ENCODE data around the gene ANKRD33B. TPM values are rescaled to one million over a fixed set of nuclear protein-coding genes. Genes with fewer than 3 reads are reported as not detected.

Gene ANKRD33B
- total RNA-seq, 1 experiment from 2014 or later, result 0.75 TPM

DNA sequence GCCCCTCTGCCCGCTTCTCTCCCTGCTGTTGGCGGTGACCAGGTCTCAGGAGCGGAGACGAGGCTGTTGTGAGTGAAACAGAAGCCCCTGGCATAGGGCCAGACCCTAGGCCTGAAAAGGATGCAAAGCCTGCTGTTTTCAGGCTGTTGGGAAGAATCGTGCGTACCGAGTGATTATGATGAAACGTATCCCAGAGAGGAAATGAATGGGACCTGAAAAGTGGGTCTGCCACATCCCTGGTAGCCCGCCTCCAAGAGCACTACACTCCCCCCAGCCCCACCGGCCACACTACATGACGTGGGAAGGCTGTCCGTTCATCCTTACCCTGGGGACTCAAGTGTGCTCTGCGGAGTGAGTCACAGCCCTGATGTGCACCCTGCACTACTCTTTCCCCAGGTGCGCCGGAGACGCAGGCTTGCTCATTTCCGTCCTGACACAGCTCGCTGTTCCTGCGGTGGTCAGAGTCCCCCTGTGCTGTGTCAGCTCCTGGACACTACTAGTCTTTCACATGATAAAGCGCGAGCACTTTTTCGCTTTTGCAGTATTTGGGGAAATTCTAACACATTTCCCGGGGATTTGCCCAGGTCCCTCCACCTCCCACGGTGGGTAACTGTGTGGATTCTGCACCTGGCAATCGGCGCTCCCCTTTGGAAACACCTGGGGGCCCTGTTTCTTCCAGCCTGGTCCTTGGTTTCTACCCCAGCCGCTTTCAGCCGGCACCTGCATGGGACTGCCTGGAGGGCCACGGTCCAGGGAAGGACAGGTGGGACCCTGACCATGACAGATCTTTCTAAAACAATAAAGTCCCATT lies 91.5 kb downstream of the ANKRD33B start:
- Histone ChIP-seq H3K27me3 (replicated peaks; ENCODE audit: insufficient read depth, low read depth, low read length, poor library complexity) (no peaks in the 10 kb centered on the region), H3K27ac (ENCODE audit: low read depth, low read length, poor library complexity, severe bottlenecking) (no peak overlapping the region), H3K4me3 (ENCODE audit: low read depth, low read length, poor library complexity, severe bottlenecking) (no peak overlapping the region), H3K4me1 (ENCODE audit: insufficient read depth, low read length, poor library complexity, severe bottlenecking) (no peaks in the 10 kb centered on the region), H3K9me3 (ENCODE audit: low read depth, low read length, poor library complexity, severe bottlenecking) (no peaks in the 10 kb centered on the region), H3K36me3 (ENCODE audit: insufficient read depth, low read length, poor library complexity, severe bottlenecking) (no peaks in the 10 kb centered on the region)
- POLR2A ChIA-PET (ENCODE audit: low non-redundant PET), result no interaction called here
- no TSS peak for BruUV-seq (replicated peaks)
- no peak for TF ChIP-seq EZH2 (IDR thresholded peaks at IDR 0.05; ENCODE audit: borderline replicate concordance, low read depth, low read length, poor library complexity, severe bottlenecking)
- TF ChIP-seq, protein P1, sequence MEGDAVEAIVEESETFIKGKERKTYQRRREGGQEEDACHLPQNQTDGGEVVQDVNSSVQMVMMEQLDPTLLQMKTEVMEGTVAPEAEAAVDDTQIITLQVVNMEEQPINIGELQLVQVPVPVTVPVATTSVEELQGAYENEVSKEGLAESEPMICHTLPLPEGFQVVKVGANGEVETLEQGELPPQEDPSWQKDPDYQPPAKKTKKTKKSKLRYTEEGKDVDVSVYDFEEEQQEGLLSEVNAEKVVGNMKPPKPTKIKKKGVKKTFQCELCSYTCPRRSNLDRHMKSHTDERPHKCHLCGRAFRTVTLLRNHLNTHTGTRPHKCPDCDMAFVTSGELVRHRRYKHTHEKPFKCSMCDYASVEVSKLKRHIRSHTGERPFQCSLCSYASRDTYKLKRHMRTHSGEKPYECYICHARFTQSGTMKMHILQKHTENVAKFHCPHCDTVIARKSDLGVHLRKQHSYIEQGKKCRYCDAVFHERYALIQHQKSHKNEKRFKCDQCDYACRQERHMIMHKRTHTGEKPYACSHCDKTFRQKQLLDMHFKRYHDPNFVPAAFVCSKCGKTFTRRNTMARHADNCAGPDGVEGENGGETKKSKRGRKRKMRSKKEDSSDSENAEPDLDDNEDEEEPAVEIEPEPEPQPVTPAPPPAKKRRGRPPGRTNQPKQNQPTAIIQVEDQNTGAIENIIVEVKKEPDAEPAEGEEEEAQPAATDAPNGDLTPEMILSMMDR (conservative IDR thresholded peaks at IDR 0.05; ENCODE audit: low read depth, low read length), result no peak
- no peak for DNase-seq (ENCODE audit: low spot score)
- intact Hi-C loops (cut with micrococcal nuclease; ENCODE audit: unreplicated experiment), result no loop called here
- CTCF ChIA-PET, result no interaction called here

DNA sequence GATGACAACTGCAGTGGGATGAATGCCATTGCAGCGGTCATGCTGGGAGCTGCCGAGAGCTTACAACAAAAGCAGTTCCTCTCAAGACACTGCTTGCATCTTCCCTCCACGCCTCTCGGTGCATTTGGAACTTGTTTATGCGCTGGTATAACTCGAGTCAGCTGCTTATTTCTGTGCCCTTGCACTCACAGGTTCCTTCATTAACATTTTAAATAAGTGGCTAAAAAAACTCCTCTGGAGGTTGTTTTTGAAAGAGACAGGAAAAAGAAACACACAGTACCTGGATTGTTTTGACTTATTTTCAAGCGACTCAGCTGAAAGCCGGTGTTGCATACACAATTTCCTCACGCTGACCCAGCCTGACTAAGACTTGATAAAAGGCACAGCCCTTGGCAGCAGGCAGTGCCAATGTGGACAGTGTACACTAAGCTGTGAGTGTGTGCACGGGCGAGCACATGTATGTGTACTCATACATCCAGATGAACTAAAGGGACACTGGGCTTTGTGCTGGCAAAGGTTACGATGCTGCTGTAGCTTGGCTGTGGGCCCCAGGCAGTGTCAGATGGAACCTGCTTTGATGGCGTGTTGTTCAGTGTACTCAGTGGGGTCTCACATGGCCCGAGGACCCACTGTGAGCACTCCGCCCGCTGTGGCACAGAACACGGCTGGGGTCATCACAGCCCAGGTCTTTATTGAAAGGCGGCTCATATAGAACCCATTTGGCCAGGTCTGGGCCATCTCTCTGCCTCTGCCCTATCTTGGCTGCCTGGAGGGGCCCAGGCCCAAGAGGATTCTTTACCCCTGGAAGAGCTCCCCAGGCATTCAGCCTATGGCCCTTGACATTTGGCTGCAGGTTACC lies 92.3 kb downstream of the ANKRD33B start:
- no peak overlapping the region for H3K27ac ChIP-seq (ENCODE audit: low read depth, low read length, poor library complexity, severe bottlenecking)
- ChIA-PET POLR2A (ENCODE audit: low non-redundant PET) (no interaction called here), CTCF (no interaction called here)
- no peaks in the 10 kb centered on the region for H3K4me1 ChIP-seq (ENCODE audit: insufficient read depth, low read length, poor library complexity, severe bottlenecking)
- no peaks in the 10 kb centered on the region for H3K27me3 ChIP-seq (replicated peaks; ENCODE audit: insufficient read depth, low read depth, low read length, poor library complexity)
- no peaks in the 10 kb centered on the region for H3K9me3 ChIP-seq (ENCODE audit: low read depth, low read length, poor library complexity, severe bottlenecking)
- no peaks in the 10 kb centered on the region for H3K36me3 ChIP-seq (ENCODE audit: insufficient read depth, low read length, poor library complexity, severe bottlenecking)
- intact Hi-C loops (cut with micrococcal nuclease; ENCODE audit: unreplicated experiment), result no loop called here
- no peak overlapping the region for H3K4me3 ChIP-seq (ENCODE audit: low read depth, low read length, poor library complexity, severe bottlenecking)
- no TSS peak for BruUV-seq (replicated peaks)
- TF ChIP-seq, protein P1 (conservative IDR thresholded peaks at IDR 0.05; ENCODE audit: low read depth, low read length), result no peak
- TF ChIP-seq EZH2 (IDR thresholded peaks at IDR 0.05; ENCODE audit: borderline replicate concordance, low read depth, low read length, poor library complexity, severe bottlenecking), result no peak
- DNase-seq (ENCODE audit: low spot score), result no peak

DNA sequence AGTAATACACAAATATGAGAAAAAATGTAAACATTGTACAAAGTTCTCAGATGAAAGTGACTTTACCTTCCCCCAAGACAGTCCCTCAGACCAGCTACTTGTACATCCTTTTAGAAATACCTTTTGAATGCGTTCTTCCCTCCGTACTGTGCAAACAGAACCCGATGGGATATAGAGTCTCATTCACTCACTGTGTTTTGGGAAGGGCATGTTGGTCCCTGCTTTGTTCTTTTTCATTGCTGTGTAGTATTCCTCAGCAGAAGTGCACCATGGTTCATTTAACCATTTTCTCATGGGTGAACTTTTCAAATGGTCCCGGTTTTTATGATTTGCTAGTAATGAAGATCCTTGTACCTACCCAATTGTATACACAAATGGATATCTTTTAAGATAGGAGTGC lies 94.4 kb downstream of the ANKRD33B start:
- TF ChIP-seq, protein P1 (conservative IDR thresholded peaks at IDR 0.05; ENCODE audit: low read depth, low read length), result no peak
- TF ChIP-seq EZH2 (IDR thresholded peaks at IDR 0.05; ENCODE audit: borderline replicate concordance, low read depth, low read length, poor library complexity, severe bottlenecking), result no peak
- no peaks in the 10 kb centered on the region for H3K9me3 ChIP-seq (ENCODE audit: low read depth, low read length, poor library complexity, severe bottlenecking)
- H3K4me1 ChIP-seq (ENCODE audit: insufficient read depth, low read length, poor library complexity, severe bottlenecking), result no peaks in the 10 kb centered on the region
- intact Hi-C loops (cut with micrococcal nuclease; ENCODE audit: unreplicated experiment), result no loop called here
- ChIA-PET CTCF (no interaction called here), POLR2A (ENCODE audit: low non-redundant PET) (no interaction called here)
- H3K27ac ChIP-seq (ENCODE audit: low read depth, low read length, poor library complexity, severe bottlenecking), result no peak overlapping the region
- H3K27me3 ChIP-seq (replicated peaks; ENCODE audit: insufficient read depth, low read depth, low read length, poor library complexity), result no peaks in the 10 kb centered on the region
- H3K4me3 ChIP-seq (ENCODE audit: low read depth, low read length, poor library complexity, severe bottlenecking), result no peak overlapping the region
- DNase-seq (ENCODE audit: low spot score), result no peak
- no TSS peak for BruUV-seq (replicated peaks)
- H3K36me3 ChIP-seq (ENCODE audit: insufficient read depth, low read length, poor library complexity, severe bottlenecking), result no peaks in the 10 kb centered on the region

All from A673 (cell line).